Naive thymus-derived CD4-positive, alpha-beta T cell (primary cell): ENCODE results near the gene KRT8. TPM values are rescaled to one million over a fixed set of nuclear protein-coding genes. Genes with fewer than 3 reads are reported as not detected.

ENCODE experiments used
- ATAC-seq: fragments of 150-1000 bp; cut with Tn5 transposase; 2 replicates; pipeline ENCODE4 v1.10.0; 2021; ENCODE audit warnings: mild to moderate bottlenecking, moderate library complexity
- CTCF ChIA-PET: fragments of 350-600 bp; sonication (Branson Sonifier 250); formaldehyde crosslinking; loops from one replicate; lab custom pipeline; 2021; ENCODE audit warnings: antibody characterized with exemption; lab: Charles Lee
- POLR2A ChIA-PET: fragments of 350-600 bp; sonication (Branson Sonifier 250); formaldehyde crosslinking; loops from one replicate; lab custom pipeline; 2021; ENCODE audit warnings: antibody characterized with exemption, inconsistent platforms; lab: Charles Lee
- DNase-seq, 9 donors: peaks; one replicate each; pipeline versions ENCODE4 v3.0.0 to v3.0.0-alpha.2; 2020 to 2022; ENCODE audit warnings: mixed read lengths in 1 of 9
- H3K27ac ChIP-seq: one replicate; pipeline ENCODE4 v1.7.0; 2013; ENCODE audit warnings: mild to moderate bottlenecking, low read depth, low read length, moderate library complexity
- H3K27me3 ChIP-seq, 2 donors: one replicate each; pipeline ENCODE4 v1.7.0; 2013; ENCODE audit warnings: low read length in 2 of 2, mild to moderate bottlenecking in 2 of 2, moderate library complexity in 2 of 2; ENCODE audit not compliant: control insufficient read depth in 2 of 2, insufficient read depth in 2 of 2
- H3K36me3 ChIP-seq, 3 experiments: 1 replicate in 2 of 3; 2 replicates in 1 of 3; pipeline ENCODE4 v1.7.0; 2013; ENCODE audit warnings: low read length in 3 of 3, mild to moderate bottlenecking in 3 of 3, moderate library complexity in 1 of 3; ENCODE audit not compliant: insufficient read depth in 3 of 3, control insufficient read depth in 2 of 3
- H3K4me1 ChIP-seq, 2 donors: one replicate each; pipeline ENCODE4 v1.7.0; 2013; ENCODE audit warnings: low read length in 2 of 2, mild to moderate bottlenecking in 2 of 2, moderate library complexity in 1 of 2; ENCODE audit not compliant: control insufficient read depth in 2 of 2, insufficient read depth in 2 of 2
- H3K4me3 ChIP-seq: 2 replicates; pipeline ENCODE4 v1.7.0; 2013; ENCODE audit warnings: mild to moderate bottlenecking, low read length
- H3K9me3 ChIP-seq, 3 experiments: 1 replicate in 2 of 3; 2 replicates in 1 of 3; pipeline ENCODE4 v1.7.0; 2013; ENCODE audit warnings: low read length in 3 of 3; ENCODE audit not compliant: control insufficient read depth in 2 of 3
- H3K27ac Mint-ChIP-seq, 9 donors: one replicate each; pipeline ENCODE4 v1.8.0; 2020 to 2022; ENCODE audit warnings: mixed read lengths in 9 of 9, mild to moderate bottlenecking in 8 of 9, moderate library complexity in 5 of 9, inconsistent platforms in 2 of 9
- H3K27me3 Mint-ChIP-seq, 5 donors: one replicate each; pipeline ENCODE4 v1.8.0; 2021 to 2022; ENCODE audit warnings: mixed read lengths in 5 of 5, mild to moderate bottlenecking in 1 of 5
- H3K36me3 Mint-ChIP-seq, 5 donors: one replicate each; pipeline ENCODE4 v1.8.0; 2020 to 2022; ENCODE audit warnings: mixed read lengths in 5 of 5, mild to moderate bottlenecking in 3 of 5, inconsistent platforms in 1 of 5
- H3K4me1 Mint-ChIP-seq, 7 donors: one replicate each; pipeline ENCODE4 v1.8.0; 2020 to 2022; ENCODE audit warnings: mixed read lengths in 7 of 7, mild to moderate bottlenecking in 3 of 7, inconsistent platforms in 1 of 7
- H3K4me3 Mint-ChIP-seq, 10 donors: one replicate each; pipeline ENCODE4 v1.8.0; 2020 to 2022; ENCODE audit warnings: mild to moderate bottlenecking in 10 of 10, mixed read lengths in 10 of 10, moderate library complexity in 6 of 10, inconsistent platforms in 2 of 10
- H3K9me3 Mint-ChIP-seq, 11 donors: one replicate each; pipeline ENCODE4 v1.8.0; 2020 to 2022; ENCODE audit warnings: mixed read lengths in 11 of 11, mild to moderate bottlenecking in 4 of 11, inconsistent platforms in 1 of 11, moderate library complexity in 1 of 11
- intact Hi-C, 2 donors: fragments of 100-400 bp; cut with micrococcal nuclease; formaldehyde crosslinking; loops; one replicate each; pipeline ENCODE4 v1.15.1; 2023
- polyA plus RNA-seq, 2 donors: library from polyadenylated mRNA; unstranded; fragments of 300-500 nt; fragmentation: Illumina TruSeq; gene quantifications; one replicate each; pipeline ENCODE4 v1.2.3, GENCODE V29; 2021
- total RNA-seq, 6 experiments: library from RNA in 5 of 6; stranded (reverse) in 5 of 6; gene quantifications; 1 replicate in 5 of 6; 2 replicates in 1 of 6; pipeline ENCODE4 v1.2.3 and lab custom pipeline; 2021 to 2026

KRT8 gene
- total and polyA plus RNA-seq, 7 experiments from 2014 or later, result 0.09 to 0.62 (median 0.56) TPM; not detected in 2

GRCh38 chr12:52871291-52872039 lies 33.4 kb downstream of the KRT8 start:
- intact Hi-C loops, result loop anchor here in 1 of 2 donors (2.0 to 5.0 kb wide), 2 partner anchors 179 to 545 kb away; no protein-coding TSS in a partner anchor
- ChIA-PET CTCF (interaction anchor here (0.5 to 22.1 kb wide), 17 partner anchors 8 to 499 kb away, joined by 3 to 731 read pairs (median 5); partner anchors contain the start of genes KRT1, KRT73 and KRT74), POLR2A (interaction anchor here (0.8 to 4.5 kb wide), 4 partner anchors 12 to 287 kb away, joined by 3 to 62 read pairs (median 6); no protein-coding TSS in a partner anchor)
- Histone ChIP-seq H3K9me3 (no peaks in the 10 kb centered on the region), H3K27ac (no peak overlapping the region), H3K4me1 (peaks cover 0 to 26% of the 10 kb centered on the region in 2 donors), H3K36me3 (no peaks in the 10 kb centered on the region), H3K4me3 (no peak overlapping the region), H3K27me3 (no peaks in the 10 kb centered on the region)
- H3K27me3 Mint-ChIP-seq, result peaks cover 0 to 13% (median 0%) of the 10 kb centered on the region in 5 donors
- no peak overlapping the region for H3K4me3 Mint-ChIP-seq
- ATAC-seq (no peak), DNase-seq (no peak)
- H3K36me3 Mint-ChIP-seq, result no peaks in the 10 kb centered on the region
- H3K4me1 Mint-ChIP-seq, result peaks cover 29 to 56% (median 47%) of the 10 kb centered on the region in 7 donors
- H3K9me3 Mint-ChIP-seq, result no peaks in the 10 kb centered on the region
- peak overlapping the region in 6 of 9 donors; percentile 21 to 92 (median 54) for H3K27ac Mint-ChIP-seq

GRCh38 chr12:52870361-52871290 lies 34.2 kb downstream of the KRT8 start:
- Histone ChIP-seq H3K4me3 (no peak overlapping the region), H3K4me1 (peaks cover 0 to 26% of the 10 kb centered on the region in 2 donors), H3K36me3 (no peaks in the 10 kb centered on the region), H3K9me3 (no peaks in the 10 kb centered on the region), H3K27me3 (no peaks in the 10 kb centered on the region), H3K27ac (no peak overlapping the region)
- Mint-ChIP-seq H3K4me3 (peak overlapping the region in 1 of 10 donors; percentile 29), H3K27me3 (peaks cover 0 to 13% (median 0%) of the 10 kb centered on the region in 5 donors), H3K4me1 (peaks cover 29 to 56% (median 47%) of the 10 kb centered on the region in 7 donors), H3K9me3 (no peaks in the 10 kb centered on the region), H3K27ac (peak overlapping the region in 8 of 9 donors; percentile 19 to 95 (median 74)), H3K36me3 (no peaks in the 10 kb centered on the region)
- intact Hi-C loops, result loop anchor here (1.0 to 5.0 kb wide), 8 partner anchors 9 to 544 kb away; no protein-coding TSS in a partner anchor
- POLR2A ChIA-PET, result interaction anchor here (0.8 to 4.5 kb wide), 6 partner anchors 163 to 291 kb away, joined by 3 to 62 read pairs (median 3); no protein-coding TSS in a partner anchor
- DNase-seq (peak; percentile 70 to 94 (median 82)), ATAC-seq (peak; percentile 79)
- CTCF ChIA-PET, result interaction anchor here (0.5 to 22.1 kb wide), 38 partner anchors 9 to 544 kb away, joined by 3 to 731 read pairs (median 4); partner anchors contain the start of genes KRT1, KRT73 and KRT74

GRCh38 chr12:52867642-52868041 lies 37.2 kb downstream of the KRT8 start:
- H3K9me3 ChIP-seq, result no peaks in the 10 kb centered on the region

GRCh38 chr12:52867152-52867551 lies 37.7 kb downstream of the KRT8 start:
- Mint-ChIP-seq H3K4me3 (peak overlapping the region in 9 of 10 donors; percentile 26 to 74 (median 65)), H3K9me3 (no peaks in the 10 kb centered on the region), H3K27ac (peak overlapping the region in 8 of 9 donors; percentile 81 to 95 (median 86)), H3K36me3 (no peaks in the 10 kb centered on the region), H3K4me1 (peaks cover 17 to 41% (median 31%) of the 10 kb centered on the region in 7 donors), H3K27me3 (peaks cover 0 to under 1% (median 0%) of the 10 kb centered on the region in 5 donors)
- intact Hi-C loops, result no loop called here
- Histone ChIP-seq H3K4me3 (no peak overlapping the region), H3K27ac (peak overlapping the region; percentile 48), H3K36me3 (no peaks in the 10 kb centered on the region), H3K4me1 (peaks cover 0 to 23% of the 10 kb centered on the region in 2 donors), H3K9me3 (no peaks in the 10 kb centered on the region), H3K27me3 (no peaks in the 10 kb centered on the region)
- ChIA-PET POLR2A (interaction anchor here (0.8 to 4.5 kb wide), 8 partner anchors 29 to 283 kb away, joined by 3 to 62 read pairs (median 4); no protein-coding TSS in a partner anchor), CTCF (interaction anchor here (0.6 to 22.1 kb wide), 13 partner anchors 13 to 518 kb away, joined by 3 to 731 read pairs (median 4); partner anchors contain the start of gene KRT74)
- no peak for DNase-seq
- ATAC-seq, result no peak

More at GRCh38 chr12:52867642-52868041, 37.2 kb downstream of the KRT8 start:
- intact Hi-C loops, result no loop called here
- DNase-seq (peak in 7 of 9 donors; percentile 38 to 67 (median 55)), ATAC-seq (peak; percentile 53)
- no peak overlapping the region for H3K4me3 ChIP-seq
- Mint-ChIP-seq H3K27ac (peak overlapping the region in 8 of 9 donors; percentile 81 to 95 (median 86)), H3K36me3 (no peaks in the 10 kb centered on the region), H3K9me3 (no peaks in the 10 kb centered on the region), H3K4me3 (peak overlapping the region in 9 of 10 donors; percentile 33 to 74 (median 66)), H3K27me3 (peaks cover 0 to 4% (median 0%) of the 10 kb centered on the region in 5 donors), H3K4me1 (peaks cover 17 to 41% (median 31%) of the 10 kb centered on the region in 7 donors)
- no peaks in the 10 kb centered on the region for H3K36me3 ChIP-seq
- CTCF ChIA-PET, result interaction anchor here (0.6 to 22.1 kb wide), 12 partner anchors 12 to 496 kb away, joined by 3 to 731 read pairs (median 4); partner anchors contain the start of gene KRT74
- no peaks in the 10 kb centered on the region for H3K27me3 ChIP-seq
- peaks cover 0 to 23% of the 10 kb centered on the region in 2 donors for H3K4me1 ChIP-seq
- peak overlapping the region; percentile 48 for H3K27ac ChIP-seq
- POLR2A ChIA-PET, result interaction anchor here (0.8 to 4.5 kb wide), 8 partner anchors 30 to 284 kb away, joined by 3 to 62 read pairs (median 4); no protein-coding TSS in a partner anchor

- Mint-ChIP-seq H3K4me1 (peaks cover 14 to 41% (median 34%) of the 10 kb centered on the region in 7 donors), H3K27ac (peak overlapping the region in 2 of 9 donors; percentile 23 to 26), H3K9me3 (no peaks in the 10 kb centered on the region), H3K4me3 (peak overlapping the region in 1 of 10 donors; percentile 19), H3K27me3 (no peaks in the 10 kb centered on the region), H3K36me3 (no peaks in the 10 kb centered on the region)
- CTCF ChIA-PET, result interaction anchor here (1.1 to 22.1 kb wide), 2 partner anchors 253 to 284 kb away, joined by 3 to 731 read pairs; partner anchors contain the start of gene KRT74
- POLR2A ChIA-PET, result no interaction called here
- no peaks in the 10 kb centered on the region for H3K36me3 ChIP-seq
- peaks cover 0 to 21% of the 10 kb centered on the region in 2 donors for H3K4me1 ChIP-seq
- no peaks in the 10 kb centered on the region for H3K9me3 ChIP-seq
- no peak overlapping the region for H3K4me3 ChIP-seq
- no peak overlapping the region for H3K27ac ChIP-seq
- intact Hi-C loops, result no loop called here
- DNase-seq, result peak in 1 of 9 donors; percentile 39
- H3K27me3 ChIP-seq, result no peaks in the 10 kb centered on the region
- ATAC-seq, result no peak
Measured at GRCh38 chr12:52865090-52865944, 39.6 kb downstream of the KRT8 start.
